GM12873 (cell line): ENCODE measurements around the gene TCEA2.

ENCODE experiments used
- CTCF ChIP-seq: IDR thresholded peaks from 2 replicates; pipeline ENCODE4 v1.5.1; 2012; ENCODE audit warnings: low read depth, mild to moderate bottlenecking, moderate library complexity, low read length, control low read depth; ENCODE audit not compliant: insufficient read depth; ENCODE audit errors: missing control alignments

Gene TCEA2

GRCh38 chr20:64115171-64115911, 52.3 kb downstream of the TCEA2 start:
- no peak for TF ChIP-seq CTCF

- TF ChIP-seq CTCF, result no peak
These were observed 53.0 kb downstream of the TCEA2 start for GRCh38 chr20:64116016-64116415.

GRCh38 chr20:64116541-64117431, 53.8 kb downstream of the TCEA2 start:
- no peak for TF ChIP-seq CTCF

- TF ChIP-seq CTCF, result no peak
These were observed 56.3 kb downstream of the TCEA2 start for GRCh38 chr20:64119301-64119680.

- no peak for TF ChIP-seq CTCF
These were observed 56.8 kb downstream of the TCEA2 start for GRCh38 chr20:64119681-64120341.

GRCh38 chr20:64121586-64121985, 58.6 kb downstream of the TCEA2 start:
- no peak for TF ChIP-seq CTCF
